ENCODE results near the gene SERPINA3. TPM values are rescaled to one million over a fixed set of nuclear protein-coding genes. Genes with fewer than 3 reads are reported as not detected.

Gene SERPINA3
- total RNA-seq, 1 donor from 2014 or later = 55.2 TPM

DNA sequence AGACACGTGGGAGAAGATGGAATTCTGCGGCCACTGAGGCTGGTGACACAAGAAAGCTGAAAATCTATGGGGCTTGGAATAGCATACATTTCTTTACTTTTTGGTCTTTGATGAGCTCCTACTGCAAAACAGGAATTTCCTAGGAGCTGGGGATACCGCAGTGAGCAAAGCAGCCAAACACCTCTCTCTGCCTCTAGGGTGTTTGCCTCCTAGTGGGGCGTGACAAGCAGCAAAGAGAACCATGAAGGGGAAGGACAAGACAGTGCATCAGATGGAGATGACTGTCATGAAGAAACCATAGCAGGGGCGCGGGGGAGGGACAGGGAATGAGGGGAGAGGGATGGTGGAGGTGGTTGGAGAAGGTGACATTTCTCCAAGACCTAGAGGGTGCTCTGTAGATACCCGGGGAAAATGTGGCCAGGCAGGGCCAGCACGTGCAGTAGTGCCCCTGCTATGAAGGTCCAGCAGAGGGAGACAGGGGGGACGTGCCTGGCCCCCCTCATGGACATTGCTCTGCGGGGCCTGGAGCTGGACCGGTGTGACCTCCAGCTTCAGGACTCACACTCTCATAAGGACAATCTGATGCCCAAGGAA lies 58.6 kb downstream of the SERPINA3 start:
- DNase-seq = no peak
- intact Hi-C loops (cut with DNase I) = no loop called here
- no peak for ATAC-seq (ENCODE audit: poor library complexity)

DNA sequence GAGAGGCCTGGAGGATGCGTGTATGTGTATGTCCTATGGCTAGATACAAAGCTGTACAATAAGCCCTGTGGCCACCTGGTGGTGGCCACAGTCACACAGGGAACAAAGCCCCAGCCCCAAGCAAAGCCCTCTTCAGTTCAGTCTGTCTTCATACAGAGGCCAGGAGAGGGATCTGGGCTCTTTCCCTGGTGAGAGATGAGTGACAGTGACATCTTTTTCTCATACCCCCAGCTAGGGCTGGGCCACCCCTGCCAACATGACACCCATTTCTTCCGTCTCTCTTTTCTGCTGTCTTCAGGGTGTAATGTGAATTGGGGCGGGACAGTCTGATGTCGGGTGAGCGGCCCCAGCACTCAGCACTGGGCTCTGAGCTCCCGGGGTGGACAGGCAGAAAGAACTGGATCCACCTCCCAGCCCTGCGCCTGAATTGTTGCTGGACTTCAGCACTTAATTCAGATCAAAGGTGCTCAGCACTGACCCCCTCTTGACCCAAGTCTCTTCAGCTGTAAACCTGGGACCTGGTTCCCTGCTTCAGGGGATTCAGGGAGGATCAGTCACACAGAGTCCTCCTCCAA lies 59.8 kb downstream of the SERPINA3 start:
- intact Hi-C loops (cut with DNase I) = no loop called here
- no peak for DNase-seq
- ATAC-seq (ENCODE audit: poor library complexity) = no peak

DNA sequence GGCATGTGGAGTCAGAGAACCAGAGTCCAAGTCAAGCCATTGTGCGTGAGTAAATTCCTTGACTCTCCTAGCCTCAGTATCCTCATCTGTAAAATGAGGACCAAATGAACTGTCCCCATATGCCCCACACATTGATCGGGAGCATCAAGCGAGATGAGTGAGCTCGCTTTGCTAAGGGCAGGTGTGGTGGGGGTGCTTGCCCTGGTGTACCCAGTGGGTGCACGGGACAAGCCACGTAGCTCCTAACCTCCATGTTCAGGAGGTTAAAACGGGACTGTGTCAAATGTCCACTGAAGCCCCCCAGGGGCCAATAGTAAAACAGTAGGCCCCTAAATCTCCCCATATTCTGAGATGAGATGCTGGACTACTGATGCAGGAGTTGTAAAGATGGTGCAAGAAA lies 60.9 kb downstream of the SERPINA3 start:
- DNase-seq (no peak), ATAC-seq (ENCODE audit: poor library complexity) (no peak)
- intact Hi-C loops (cut with DNase I) = no loop called here

Other genes starting within 250 kb of the SERPINA3 start
- not detected for gene SERPINA2, start 245.7 kb upstream of the SERPINA3 start, total RNA-seq
- 5.0 TPM for gene SERPINA1, start 223.8 kb upstream of the SERPINA3 start, total RNA-seq
- gene SERPINA11, start 159.6 kb upstream of the SERPINA3 start, total RNA-seq = not detected
- gene SERPINA9, start 136.2 kb upstream of the SERPINA3 start, total RNA-seq = not detected
- not detected for gene SERPINA12, start 102.9 kb upstream of the SERPINA3 start, total RNA-seq
- not detected for gene SERPINA4, start 50.9 kb upstream of the SERPINA3 start, total RNA-seq
- 2.7 TPM for gene SERPINA5, start 31.0 kb upstream of the SERPINA3 start, total RNA-seq
- gene GSC, start 157.7 kb downstream of the SERPINA3 start, total RNA-seq = 0.24 TPM

All from Right ventricle myocardium superior (tissue), 1 donor.